HEK293 (cell line): Measurements from ENCODE around the gene CAPNS1.
A peak's percentile ranks its signal among the peaks of the same experiment; 100 is the strongest.

ENCODE experiments used
- BCL11B ChIP-seq: fragments of 450-650 bp; formaldehyde crosslinking; IDR thresholded peaks from 2 replicates; pipeline ENCODE4 v1.5.1; 2016; ENCODE audit warnings: low read depth, missing biosample characterization, missing genetic modification characterization
- ELK4 ChIP-seq: IDR thresholded peaks from 2 replicates; pipeline ENCODE4 v1.6.1; 2011; ENCODE audit warnings: mild to moderate bottlenecking, low read depth, low read length, borderline replicate concordance
- KLF1 ChIP-seq: fragments of 450-650 bp; formaldehyde crosslinking; IDR thresholded peaks from 2 replicates; pipeline ENCODE4 v1.5.1; 2016; ENCODE audit warnings: missing biosample characterization, missing genetic modification characterization
- KLF17 ChIP-seq: fragments of 450-650 bp; formaldehyde crosslinking; IDR thresholded peaks from 2 replicates; pipeline ENCODE4 v1.5.1; 2016; ENCODE audit warnings: missing biosample characterization, missing genetic modification characterization
- PBX3 ChIP-seq: sonication (generic); formaldehyde crosslinking; IDR thresholded peaks from 2 replicates; pipeline ENCODE4 v1.8.1; 2022; ENCODE audit warnings: mild to moderate bottlenecking, moderate library complexity, missing genetic modification reagents
- REPIN1 ChIP-seq: fragments of 450-650 bp; formaldehyde crosslinking; IDR thresholded peaks from 2 replicates; pipeline ENCODE4 v1.5.1; 2017; ENCODE audit warnings: missing biosample characterization, missing genetic modification characterization, low read depth
- REST ChIP-seq: fragments of 450-650 bp; formaldehyde crosslinking; IDR thresholded peaks from 2 replicates; pipeline ENCODE4 v1.5.1; 2016; ENCODE audit warnings: missing biosample characterization, missing genetic modification characterization
- SP2 ChIP-seq: fragments of 450-650 bp; formaldehyde crosslinking; IDR thresholded peaks from 2 replicates; pipeline ENCODE4 v1.5.1; 2016; ENCODE audit warnings: missing biosample characterization, missing genetic modification characterization
- YY2 ChIP-seq: fragments of 450-650 bp; formaldehyde crosslinking; IDR thresholded peaks from 2 replicates; pipeline ENCODE4 v1.5.1; 2016; ENCODE audit warnings: missing biosample characterization, missing genetic modification characterization
- ZBTB1 ChIP-seq: fragments of 450-650 bp; formaldehyde crosslinking; IDR thresholded peaks from 2 replicates; pipeline ENCODE4 v1.5.1; 2016; ENCODE audit warnings: missing biosample characterization, missing genetic modification characterization
- ZBTB20 ChIP-seq: fragments of 450-650 bp; formaldehyde crosslinking; IDR thresholded peaks from 2 replicates; pipeline ENCODE4 v1.5.1; 2016; ENCODE audit warnings: missing biosample characterization, missing genetic modification characterization
- ZNF140 ChIP-seq: fragments of 450-650 bp; formaldehyde crosslinking; IDR thresholded peaks from 2 replicates; pipeline ENCODE4 v1.5.1; 2016; ENCODE audit warnings: missing biosample characterization, missing genetic modification characterization
- ZNF146 ChIP-seq: fragments of 450-650 bp; formaldehyde crosslinking; IDR thresholded peaks from 2 replicates; pipeline ENCODE4 v1.5.1; 2016; ENCODE audit warnings: missing biosample characterization, missing genetic modification characterization
- ZNF2 ChIP-seq: fragments of 450-650 bp; formaldehyde crosslinking; IDR thresholded peaks from 2 replicates; pipeline ENCODE4 v1.5.1; 2016; ENCODE audit warnings: missing biosample characterization, missing genetic modification characterization
- ZNF211 ChIP-seq: fragments of 450-650 bp; formaldehyde crosslinking; IDR thresholded peaks from 2 replicates; pipeline ENCODE4 v1.5.1; 2016; ENCODE audit warnings: low read depth, missing biosample characterization, missing genetic modification characterization
- ZNF248 ChIP-seq: fragments of 450-650 bp; formaldehyde crosslinking; IDR thresholded peaks from 2 replicates; pipeline ENCODE4 v1.5.1; 2017; ENCODE audit warnings: missing biosample characterization, missing genetic modification characterization
- ZNF26 ChIP-seq: fragments of 450-650 bp; formaldehyde crosslinking; IDR thresholded peaks from 2 replicates; pipeline ENCODE4 v1.5.1; 2016; ENCODE audit warnings: missing biosample characterization, missing genetic modification characterization
- ZNF404 ChIP-seq: fragments of 450-650 bp; formaldehyde crosslinking; IDR thresholded peaks from 2 replicates; pipeline ENCODE4 v1.5.1; 2017; ENCODE audit warnings: missing biosample characterization, missing genetic modification characterization
- ZNF473 ChIP-seq: fragments of 450-650 bp; formaldehyde crosslinking; IDR thresholded peaks from 2 replicates; pipeline ENCODE4 v1.5.1; 2017; ENCODE audit warnings: missing biosample characterization, missing genetic modification characterization
- ZNF518A ChIP-seq: fragments of 450-650 bp; formaldehyde crosslinking; conservative IDR thresholded peaks from 2 replicates; pipeline ENCODE4 v1.5.1; 2016; ENCODE audit warnings: low read depth, missing biosample characterization, missing genetic modification characterization
- ZNF629 ChIP-seq: fragments of 450-650 bp; formaldehyde crosslinking; IDR thresholded peaks from 2 replicates; pipeline ENCODE4 v1.5.1; 2017; ENCODE audit warnings: missing biosample characterization, missing genetic modification characterization
- ZNF658 ChIP-seq: fragments of 450-650 bp; formaldehyde crosslinking; IDR thresholded peaks from 2 replicates; pipeline ENCODE4; 2016; ENCODE audit warnings: missing biosample characterization, missing genetic modification characterization
- ZNF664 ChIP-seq: fragments of 450-650 bp; formaldehyde crosslinking; IDR thresholded peaks from 2 replicates; pipeline ENCODE4 v1.5.1; 2016; ENCODE audit warnings: missing biosample characterization, missing genetic modification characterization
- ZSCAN18 ChIP-seq: fragments of 450-650 bp; formaldehyde crosslinking; IDR thresholded peaks from 2 replicates; pipeline ENCODE4 v1.5.1; 2016; ENCODE audit warnings: missing biosample characterization, missing genetic modification characterization
- ZXDB ChIP-seq: fragments of 450-650 bp; formaldehyde crosslinking; IDR thresholded peaks from 2 replicates; pipeline ENCODE4 v1.5.1; 2016; ENCODE audit warnings: missing biosample characterization, missing genetic modification characterization

Gene CAPNS1

GRCh38 chr19:36114721-36115452 lies 25.0 kb upstream of the CAPNS1 start, which contains the start of gene POLR2I (continued):
- TF ChIP-seq ZNF658 (tag by site-specific recombination): no peak
- TF ChIP-seq KLF17: peak; percentile 98
- TF ChIP-seq REST (tag by site-specific recombination): peak; percentile 49
- peak; percentile 52; the same call in 1 of the 2 replicates for TF ChIP-seq ZNF146 (tag by site-specific recombination)
- TF ChIP-seq ZNF404 (tag by site-specific recombination): no peak
- no peak for TF ChIP-seq ZNF473 (tag by site-specific recombination)
- TF ChIP-seq ZNF248 (tag by site-specific recombination): no peak
- TF ChIP-seq ZXDB (tag by site-specific recombination): peak; percentile 92
- no peak for TF ChIP-seq ZNF26 (tag by site-specific recombination)
- no peak for TF ChIP-seq ZSCAN18
- peak; percentile 93 for TF ChIP-seq YY2 (tag by site-specific recombination)
- TF ChIP-seq ZNF629 (tag by site-specific recombination): peak; percentile 80
- TF ChIP-seq KLF1: peak; percentile 90
- TF ChIP-seq ZBTB20 (tag by site-specific recombination): no peak
- TF ChIP-seq ZNF211 (tag by site-specific recombination): no peak
- no peak; the same call in 1 of the 2 replicates for TF ChIP-seq BCL11B
- TF ChIP-seq SP2 (tag by site-specific recombination): peak; percentile 98
- TF ChIP-seq ZBTB1 (tag by site-specific recombination): no peak
- TF ChIP-seq ZNF140 (tag by site-specific recombination): no peak
- TF ChIP-seq ELK4: no peak
- no peak for TF ChIP-seq PBX3 (CRISPR knock-in tag)
- no peak for TF ChIP-seq ZNF518A (tag by site-specific recombination)
- no peak; the same call in 1 of the 2 replicates for TF ChIP-seq ZNF2 (tag by site-specific recombination)
- no peak for TF ChIP-seq ZNF664 (tag by site-specific recombination)
- TF ChIP-seq REPIN1 (tag by site-specific recombination): peak; percentile 59; the same call in 1 of the 2 replicates
